Stimulated activated CD4-positive, alpha-beta T cell treated with anti-CD3 and anti-CD28 coated beads, Interleukin-2, amount 100 ng/mL, for 24 hours (primary cell): ENCODE data around the gene POMT1.
A peak's percentile ranks its signal among the peaks of the same experiment; 100 is the strongest.
"Not testable (repeated sequence)": the region's sequence is repeated elsewhere in the genome, so short reads cannot be mapped to it uniquely, and the experiment has no call there.

Experiments
- DNase-seq, 2 donors: peaks; one replicate each; pipeline ENCODE4 v3.0.0-alpha.2; 2020

POMT1 gene

GRCh38 chr9:131496844-131497405 lies 5.8 kb upstream of the POMT1 start:
- no peak for DNase-seq

- no peak for DNase-seq
Measured at GRCh38 chr9:131499254-131499767, 3.4 kb upstream of the POMT1 start.

GRCh38 chr9:131500377-131500776 lies 2.3 kb upstream of the POMT1 start:
- peak; percentile 67 to 69 for DNase-seq

GRCh38 chr9:131500939-131501541 lies 1.7 kb upstream of the POMT1 start:
- DNase-seq: peak; percentile 62 to 63

GRCh38 chr9:131503626-131504465 lies 1.1 kb downstream of the POMT1 start:
- DNase-seq: peak; percentile 73 to 76

GRCh38 chr9:131505012-131505411 lies 2.3 kb downstream of the POMT1 start:
- DNase-seq: no peak

GRCh38 chr9:131511416-131511815 lies 8.7 kb downstream of the POMT1 start:
- DNase-seq: no peak

GRCh38 chr9:131511880-131512279 lies 9.2 kb downstream of the POMT1 start:
- DNase-seq: no peak

GRCh38 chr9:131513177-131513576 lies 10.5 kb downstream of the POMT1 start:
- no peak for DNase-seq

GRCh38 chr9:131515559-131516031 lies 12.9 kb downstream of the POMT1 start:
- DNase-seq: not testable (repeated sequence)

GRCh38 chr9:131516100-131516499 lies 13.4 kb downstream of the POMT1 start:
- no peak for DNase-seq

GRCh38 chr9:131516930-131517329 lies 14.2 kb downstream of the POMT1 start:
- DNase-seq: no peak

GRCh38 chr9:131517761-131518190 lies 15.1 kb downstream of the POMT1 start:
- no peak for DNase-seq

- DNase-seq: no peak
Measured at GRCh38 chr9:131518553-131518952, 15.8 kb downstream of the POMT1 start.

GRCh38 chr9:131520503-131520902 lies 17.8 kb downstream of the POMT1 start:
- DNase-seq: no peak

- DNase-seq: no peak
Measured at GRCh38 chr9:131521203-131521602, 18.5 kb downstream of the POMT1 start.

- DNase-seq: no peak
Measured at GRCh38 chr9:131521822-131522221, 19.1 kb downstream of the POMT1 start.

GRCh38 chr9:131522257-131523085 lies 19.8 kb downstream of the POMT1 start:
- no peak for DNase-seq

- DNase-seq: no peak
Measured at GRCh38 chr9:131523086-131523388, 20.3 kb downstream of the POMT1 start.

GRCh38 chr9:131523451-131524435 lies 21.0 kb downstream of the POMT1 start:
- DNase-seq: no peak

- no peak for DNase-seq
Measured at GRCh38 chr9:131524665-131525315, 22.1 kb downstream of the POMT1 start.
